Right atrium auricular region (tissue), 2 donors: ENCODE data around the gene PRDM11. TPM values are rescaled to one million over a fixed set of nuclear protein-coding genes. Genes with fewer than 3 reads are reported as not detected.

Source experiments
- DNase-seq: peaks from one replicate; pipeline ENCODE4 v3.0.0-alpha.2; 2019; ENCODE audit warnings: low spot score
- H3K27ac ChIP-seq, 2 donors: fragments of 200-600 bp; sonication (generic); 1 replicate in 1 of 2; 2 replicates in 1 of 2; pipeline ENCODE4 v1.5.1; 2016 to 2019
- H3K27me3 ChIP-seq, 2 donors: fragments of 200-600 bp; sonication (generic); one replicate each; pipeline versions ENCODE4 v1.5.1 to v1.6.0; 2017 to 2019
- H3K36me3 ChIP-seq: fragments of 200-600 bp; sonication (generic); one replicate; pipeline ENCODE4 v1.5.1; 2016
- H3K4me1 ChIP-seq, 2 donors: fragments of 200-600 bp; sonication (generic); one replicate each; pipeline versions ENCODE4 v1.5.1 to v1.6.0; 2017 to 2019
- H3K4me3 ChIP-seq, 2 donors: fragments of 200-600 bp; sonication (generic); 1 replicate in 1 of 2; 2 replicates in 1 of 2; pipeline ENCODE4 v1.5.1; 2017 to 2019; ENCODE audit warnings: mild to moderate bottlenecking in 1 of 2, moderate library complexity in 1 of 2
- H3K9me3 ChIP-seq, 2 donors: fragments of 200-600 bp; sonication (generic); one replicate each; pipeline ENCODE4 v1.5.1; 2019
- total RNA-seq, 2 donors: library from RNA; depleted of rRNA; stranded (reverse); fragments of >200 nt; gene quantifications; one replicate each; pipeline ENCODE4 v1.1.0, GENCODE V29; 2016
- TF ChIP-seq, protein P1 (sequence below), 2 donors: fragments of 200-600 bp; sonication (generic); IDR thresholded peaks; one replicate each; pipeline ENCODE4 v1.5.1; 2019; ENCODE audit warnings: antibody characterized with exemption in 2 of 2

Gene PRDM11
- total RNA-seq, 2 donors from 2014 or later = 13.5 to 27.6 TPM

DNA sequence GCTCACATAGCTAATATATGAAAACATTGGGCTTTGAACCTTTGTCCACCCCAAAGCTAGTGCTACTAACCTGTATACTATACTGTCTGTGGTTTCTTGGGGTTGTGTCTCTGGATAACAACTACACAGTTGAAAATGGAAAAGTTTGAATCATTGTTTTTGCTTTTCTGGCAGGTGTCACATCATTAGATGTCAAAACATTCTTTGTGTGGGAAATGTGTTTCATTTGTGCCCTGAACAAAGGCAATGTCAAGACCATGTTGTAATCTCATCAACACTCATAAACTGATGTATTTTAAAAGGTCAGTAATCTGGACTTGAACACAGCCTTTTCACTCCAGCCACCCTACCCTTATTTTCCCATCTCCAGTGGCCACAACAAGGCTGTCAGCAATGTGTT is 123.2 kb downstream of the PRDM11 start:
- no peak overlapping the region for H3K4me3 ChIP-seq
- TF ChIP-seq, protein P1, sequence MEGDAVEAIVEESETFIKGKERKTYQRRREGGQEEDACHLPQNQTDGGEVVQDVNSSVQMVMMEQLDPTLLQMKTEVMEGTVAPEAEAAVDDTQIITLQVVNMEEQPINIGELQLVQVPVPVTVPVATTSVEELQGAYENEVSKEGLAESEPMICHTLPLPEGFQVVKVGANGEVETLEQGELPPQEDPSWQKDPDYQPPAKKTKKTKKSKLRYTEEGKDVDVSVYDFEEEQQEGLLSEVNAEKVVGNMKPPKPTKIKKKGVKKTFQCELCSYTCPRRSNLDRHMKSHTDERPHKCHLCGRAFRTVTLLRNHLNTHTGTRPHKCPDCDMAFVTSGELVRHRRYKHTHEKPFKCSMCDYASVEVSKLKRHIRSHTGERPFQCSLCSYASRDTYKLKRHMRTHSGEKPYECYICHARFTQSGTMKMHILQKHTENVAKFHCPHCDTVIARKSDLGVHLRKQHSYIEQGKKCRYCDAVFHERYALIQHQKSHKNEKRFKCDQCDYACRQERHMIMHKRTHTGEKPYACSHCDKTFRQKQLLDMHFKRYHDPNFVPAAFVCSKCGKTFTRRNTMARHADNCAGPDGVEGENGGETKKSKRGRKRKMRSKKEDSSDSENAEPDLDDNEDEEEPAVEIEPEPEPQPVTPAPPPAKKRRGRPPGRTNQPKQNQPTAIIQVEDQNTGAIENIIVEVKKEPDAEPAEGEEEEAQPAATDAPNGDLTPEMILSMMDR (IDR thresholded peaks at IDR 0.05) = no peak
- no peak overlapping the region for H3K27ac ChIP-seq
- H3K4me1 ChIP-seq = peaks cover 0 to 11% of the 10 kb centered on the region in 2 donors
- no peaks in the 10 kb centered on the region for H3K36me3 ChIP-seq
- H3K9me3 ChIP-seq = no peaks in the 10 kb centered on the region
- DNase-seq = no peak
- no peaks in the 10 kb centered on the region for H3K27me3 ChIP-seq

DNA sequence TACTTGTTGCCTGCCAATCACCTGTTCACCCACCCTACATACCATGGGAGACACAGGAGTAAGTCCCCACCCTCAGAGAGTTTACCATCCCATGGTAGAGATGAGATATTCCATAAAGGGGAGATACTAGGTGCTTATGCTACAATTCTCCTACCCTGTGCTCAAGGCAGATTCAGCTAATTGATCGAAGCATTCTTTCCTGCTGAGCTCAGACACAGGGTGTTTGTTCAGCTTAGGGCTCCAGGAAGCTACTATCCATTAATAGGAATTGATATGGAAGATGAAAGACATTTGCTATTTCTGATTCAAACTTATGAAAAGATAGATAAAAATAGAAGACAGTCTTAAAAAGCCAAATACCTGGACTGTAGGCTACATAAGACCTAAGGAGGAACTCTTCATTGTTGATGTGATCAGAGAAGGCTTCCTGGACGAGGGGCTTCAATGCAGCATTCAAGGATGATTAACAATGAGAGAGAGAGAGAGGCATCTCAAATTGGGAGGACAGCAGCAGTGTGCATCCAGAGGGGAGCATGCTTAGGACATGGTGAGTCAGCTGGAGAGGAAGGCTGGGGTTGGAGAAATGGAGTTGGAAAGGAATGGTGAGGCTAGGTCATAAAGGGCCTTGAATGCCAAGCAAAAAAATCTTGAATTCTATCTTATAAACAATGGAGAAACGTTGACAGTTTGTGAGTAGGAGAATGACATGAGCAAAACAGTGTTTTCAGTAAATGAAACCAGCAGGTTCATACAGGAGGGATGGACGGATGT is 124.7 kb downstream of the PRDM11 start:
- H3K36me3 ChIP-seq = no peaks in the 10 kb centered on the region
- no peak for DNase-seq
- no peak overlapping the region for H3K27ac ChIP-seq
- H3K27me3 ChIP-seq = no peaks in the 10 kb centered on the region
- H3K4me1 ChIP-seq = peaks cover 0 to 7% of the 10 kb centered on the region in 2 donors
- no peak overlapping the region for H3K4me3 ChIP-seq
- H3K9me3 ChIP-seq = no peaks in the 10 kb centered on the region
- TF ChIP-seq, protein P1 (IDR thresholded peaks at IDR 0.05) = no peak

DNA sequence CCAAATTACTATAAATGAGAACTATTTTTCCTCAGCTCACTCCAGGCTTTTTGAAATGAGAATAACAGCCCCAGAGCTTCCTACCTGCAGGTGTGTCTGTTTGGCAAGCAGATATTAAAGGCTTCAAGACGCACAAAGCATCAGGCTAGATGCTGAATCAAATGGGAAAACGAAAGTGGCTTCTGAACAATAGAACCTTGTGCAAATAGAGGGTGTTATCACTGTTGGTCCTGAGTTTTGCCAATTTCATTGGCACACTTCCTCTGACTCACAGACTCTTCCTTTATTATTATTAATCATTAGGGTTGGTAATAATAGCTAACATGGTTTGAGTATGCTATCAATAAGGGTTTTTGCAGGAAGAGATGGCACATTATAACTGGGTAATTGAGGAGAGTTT is 126.3 kb downstream of the PRDM11 start:
- Histone ChIP-seq H3K27me3 (no peaks in the 10 kb centered on the region), H3K27ac (no peak overlapping the region), H3K4me1 (peaks cover 0 to 3% of the 10 kb centered on the region in 2 donors), H3K36me3 (no peaks in the 10 kb centered on the region), H3K9me3 (no peaks in the 10 kb centered on the region), H3K4me3 (no peak overlapping the region)
- TF ChIP-seq, protein P1 (IDR thresholded peaks at IDR 0.05) = no peak
- no peak for DNase-seq

DNA sequence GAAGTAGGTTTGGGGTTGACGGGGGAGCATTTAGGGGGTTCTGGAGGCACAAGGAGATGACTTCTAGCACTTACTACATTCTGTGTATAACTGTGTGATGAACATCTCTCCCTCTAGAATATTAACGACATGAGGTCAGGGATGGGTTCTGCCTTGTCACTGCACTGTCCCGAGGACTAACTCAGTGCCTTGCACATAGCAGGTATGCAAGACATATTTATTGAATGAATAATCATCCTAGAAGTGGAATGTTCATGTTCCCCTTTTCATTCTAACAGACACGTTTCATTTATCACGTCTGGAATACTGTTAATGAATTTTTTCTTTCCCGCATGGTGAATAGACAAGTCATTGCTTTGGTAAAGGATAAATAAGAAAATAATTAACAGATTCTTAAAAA is 127.1 kb downstream of the PRDM11 start:
- H3K27me3 ChIP-seq = no peaks in the 10 kb centered on the region

DNA sequence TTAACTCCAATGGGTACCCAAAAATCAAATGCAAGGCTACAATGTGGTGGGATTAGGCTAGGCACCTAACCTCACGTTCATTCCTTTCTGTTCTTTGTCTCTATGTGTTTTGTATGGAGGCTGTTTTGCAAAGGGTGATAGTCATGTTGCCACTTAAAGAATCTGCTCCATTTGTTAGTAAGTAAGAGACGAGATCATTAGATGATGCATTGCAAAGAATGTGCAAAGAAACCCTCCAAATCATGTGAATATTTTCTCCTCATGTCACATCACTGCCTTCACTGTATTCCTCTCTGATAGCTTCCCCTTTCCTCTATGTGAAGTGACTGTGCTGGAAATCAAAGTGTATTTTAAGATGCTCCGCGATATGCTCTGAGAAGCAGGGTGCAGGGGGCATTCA is 127.8 kb downstream of the PRDM11 start:
- H3K36me3 ChIP-seq = no peaks in the 10 kb centered on the region
- H3K27me3 ChIP-seq = no peaks in the 10 kb centered on the region
- H3K27ac ChIP-seq = no peak overlapping the region
- no peaks in the 10 kb centered on the region for H3K9me3 ChIP-seq
- H3K4me1 ChIP-seq = no peaks in the 10 kb centered on the region
- H3K4me3 ChIP-seq = no peak overlapping the region
- TF ChIP-seq, protein P1 (IDR thresholded peaks at IDR 0.05) = no peak
- no peak for DNase-seq

More for the DNA sequence above, 127.1 kb downstream of the PRDM11 start:
- Histone ChIP-seq H3K27ac (no peak overlapping the region), H3K4me1 (no peaks in the 10 kb centered on the region), H3K36me3 (no peaks in the 10 kb centered on the region), H3K4me3 (no peak overlapping the region), H3K9me3 (no peaks in the 10 kb centered on the region)
- no peak for DNase-seq
- TF ChIP-seq, protein P1 (IDR thresholded peaks at IDR 0.05) = no peak

DNA sequence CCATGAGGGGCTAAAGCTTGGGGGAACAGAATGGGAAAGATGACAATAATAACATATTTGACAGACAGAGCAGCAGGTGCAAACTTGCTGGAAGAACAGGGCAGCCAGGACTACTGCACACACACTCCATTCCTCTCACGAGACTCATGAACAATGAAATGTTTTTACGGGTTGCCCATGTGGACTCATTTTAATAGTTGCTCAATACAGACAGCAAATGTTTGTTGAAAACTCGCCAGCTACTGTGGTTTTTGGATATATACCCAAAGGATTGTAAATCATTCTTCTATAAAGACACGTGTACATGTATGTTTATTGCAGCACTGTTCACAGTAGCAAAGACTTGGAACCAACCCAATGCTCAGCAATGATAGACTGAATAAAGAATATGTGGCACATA is 129.4 kb downstream of the PRDM11 start:
- H3K27me3 ChIP-seq = no peaks in the 10 kb centered on the region
- no peaks in the 10 kb centered on the region for H3K36me3 ChIP-seq
- TF ChIP-seq, protein P1 (IDR thresholded peaks at IDR 0.05) = no peak
- no peaks in the 10 kb centered on the region for H3K4me1 ChIP-seq
- DNase-seq = no peak
- H3K4me3 ChIP-seq = no peak overlapping the region
- H3K9me3 ChIP-seq = no peaks in the 10 kb centered on the region
- no peak overlapping the region for H3K27ac ChIP-seq
